HFFc6 (cell line): ENCODE results near the gene USP32. TPM values are rescaled to one million over a fixed set of nuclear protein-coding genes. Genes with fewer than 3 reads are reported as not detected.
"Not testable (repeated sequence)": the region's sequence is repeated elsewhere in the genome, so short reads cannot be mapped to it uniquely, and the experiment has no call there.

ENCODE experiments used
- DNase-seq: peaks from one replicate; pipeline ENCODE4 v3.0.0-alpha.2; 2018
- H3K27ac Mint-ChIP-seq: 2 replicates; pipeline ENCODE4 v1.8.0; 2020; ENCODE audit warnings: mild to moderate bottlenecking, mixed read lengths
- H3K27me3 Mint-ChIP-seq: 2 replicates; pipeline ENCODE4 v1.8.0; 2021; ENCODE audit warnings: mild to moderate bottlenecking, moderate library complexity, mixed read lengths; ENCODE audit not compliant: insufficient read depth
- H3K36me3 Mint-ChIP-seq: 2 replicates; pipeline ENCODE4 v1.8.0; 2021; ENCODE audit warnings: low read depth, mixed read lengths
- H3K4me1 Mint-ChIP-seq: 2 replicates; pipeline ENCODE4 v1.8.0; 2020; ENCODE audit warnings: low read depth, mixed read lengths
- H3K4me3 Mint-ChIP-seq: 2 replicates; pipeline ENCODE4 v1.8.0; 2020; ENCODE audit warnings: mild to moderate bottlenecking, moderate library complexity, mixed read lengths
- H3K9me3 Mint-ChIP-seq: 2 replicates; pipeline ENCODE4 v1.8.0; 2020; ENCODE audit warnings: mild to moderate bottlenecking, mixed read lengths
- CTCF ChIP-seq: fragments of 200-600 bp; sonication (generic); IDR thresholded peaks from 2 replicates; pipeline ENCODE4 v1.5.0; 2021; ENCODE audit warnings: antibody characterized with exemption, mild to moderate bottlenecking
- total RNA-seq, 6 experiments: library from RNA; stranded (reverse); fragmentation: NEBNext Ultra II Directional; extraction: Animal tissue kit (Norgen Biotek cat#: 25700); gene quantifications; 2 replicates in 1 of 6; 3 replicates in 5 of 6; pipeline ENCODE4 v1.2.3, GENCODE V29; 2021

USP32 gene
- total RNA-seq, 6 experiments from 2014 or later, result 46.7 to 57.3 (median 51.7) TPM

- Mint-ChIP-seq H3K4me1 (peaks cover 15% of the 10 kb centered on the region), H3K9me3 (no peaks in the 10 kb centered on the region), H3K27me3 (peaks cover 3% of the 10 kb centered on the region; the same call in 1 of the 2 replicates), H3K27ac (no peak overlapping the region), H3K4me3 (no peak overlapping the region), H3K36me3 (peaks cover 5% of the 10 kb centered on the region; the same call in 1 of the 2 replicates)
- no peak for TF ChIP-seq CTCF
- DNase-seq, result no peak
Measured at GRCh38 chr17:60335289-60335688, 56.6 kb downstream of the USP32 start.

- no peak for DNase-seq
- Mint-ChIP-seq H3K27ac (no peak overlapping the region), H3K4me1 (peaks cover 15% of the 10 kb centered on the region), H3K4me3 (no peak overlapping the region), H3K36me3 (peaks cover 5% of the 10 kb centered on the region; the same call in 1 of the 2 replicates), H3K27me3 (peaks cover 5% of the 10 kb centered on the region; the same call in 1 of the 2 replicates), H3K9me3 (no peaks in the 10 kb centered on the region)
- TF ChIP-seq CTCF, result no peak
Measured at GRCh38 chr17:60333628-60334031, 58.3 kb downstream of the USP32 start.

DNA sequence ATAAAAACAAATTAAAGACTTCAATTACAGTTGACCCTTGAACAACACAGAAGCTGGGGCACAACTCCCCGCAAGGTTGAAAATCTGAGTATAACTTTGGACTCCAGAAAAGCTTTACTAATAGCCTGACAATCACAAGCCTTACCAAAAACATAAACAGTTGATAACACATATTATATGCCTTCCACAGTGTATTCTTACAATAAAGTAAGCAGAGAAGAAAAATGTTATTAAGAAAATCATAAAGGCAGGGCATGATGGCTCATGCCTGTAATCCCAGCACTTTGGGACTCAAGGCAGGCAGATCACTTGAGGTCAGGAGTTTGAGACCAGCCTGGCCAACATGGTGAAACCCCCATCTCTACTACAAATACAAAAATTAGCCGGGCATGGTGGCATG, 58.9 kb downstream of the USP32 start:
- H3K9me3 Mint-ChIP-seq, H3K4me3 Mint-ChIP-seq, H3K27ac Mint-ChIP-seq, DNase-seq, H3K27me3 Mint-ChIP-seq, H3K36me3 Mint-ChIP-seq: not testable (repeated sequence)
- H3K4me1 Mint-ChIP-seq, result peaks cover 15% of the 10 kb centered on the region

DNA sequence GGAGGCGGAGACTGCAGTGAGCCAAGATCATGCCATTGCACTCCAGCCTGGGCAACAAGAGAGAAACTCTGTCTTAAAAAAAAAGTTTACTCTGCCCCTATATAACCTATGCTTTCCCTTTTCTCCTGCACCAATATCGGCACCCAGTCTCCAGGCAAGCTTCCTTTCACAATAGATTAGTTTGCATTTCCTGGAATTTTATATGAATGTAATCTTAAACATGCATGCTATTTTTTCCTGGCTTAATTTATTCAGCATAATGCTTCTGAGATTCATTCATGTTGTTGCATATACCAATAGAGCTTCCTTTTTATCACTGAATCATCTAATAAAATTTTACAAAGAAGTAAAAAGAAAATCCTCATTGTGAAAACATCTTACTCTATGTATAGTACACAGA, 59.4 kb downstream of the USP32 start:
- TF ChIP-seq CTCF, result no peak
- no peak overlapping the region for H3K4me3 Mint-ChIP-seq
- H3K27me3 Mint-ChIP-seq, result peaks cover 7% of the 10 kb centered on the region; the same call in 1 of the 2 replicates

DNA sequence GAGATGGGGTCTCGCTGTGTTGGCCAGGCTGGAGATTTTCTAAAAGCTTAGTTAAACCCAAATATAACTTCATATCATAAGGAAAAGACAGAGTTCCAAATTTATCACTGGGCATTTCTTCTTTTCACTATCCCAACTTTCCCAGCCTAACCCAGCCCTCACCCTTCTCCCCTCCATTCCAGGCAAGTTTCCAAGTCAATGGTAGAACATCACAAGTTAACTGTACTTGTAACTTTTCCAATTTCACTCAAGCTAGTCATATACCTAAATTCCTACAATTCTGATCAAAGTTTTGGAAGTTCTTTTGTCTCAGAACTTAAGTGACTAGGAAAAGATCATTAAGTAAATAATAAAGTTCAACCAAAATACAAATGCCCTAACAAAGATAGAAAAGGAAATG, 61.2 kb downstream of the USP32 start:
- Mint-ChIP-seq H3K4me1 (peaks cover 15% of the 10 kb centered on the region), H3K27ac (no peak overlapping the region; the same call in 1 of the 2 replicates), H3K4me3 (no peak overlapping the region), H3K36me3 (peaks cover 9% of the 10 kb centered on the region; the same call in 1 of the 2 replicates), H3K27me3 (peaks cover 6% of the 10 kb centered on the region; the same call in 1 of the 2 replicates), H3K9me3 (no peaks in the 10 kb centered on the region)
- TF ChIP-seq CTCF, result no peak
- DNase-seq, result no peak

More for the DNA sequence above, 59.4 kb downstream of the USP32 start:
- peaks cover 15% of the 10 kb centered on the region for H3K4me1 Mint-ChIP-seq
- H3K27ac Mint-ChIP-seq, result no peak overlapping the region
- no peak for DNase-seq
- no peaks in the 10 kb centered on the region for H3K9me3 Mint-ChIP-seq
- peaks cover 5% of the 10 kb centered on the region; the same call in 1 of the 2 replicates for H3K36me3 Mint-ChIP-seq

- peaks cover 6% of the 10 kb centered on the region; the same call in 1 of the 2 replicates for H3K27me3 Mint-ChIP-seq
- H3K4me1 Mint-ChIP-seq, result peaks cover 12% of the 10 kb centered on the region
- no peak overlapping the region for H3K4me3 Mint-ChIP-seq
- peaks cover 9% of the 10 kb centered on the region; the same call in 1 of the 2 replicates for H3K36me3 Mint-ChIP-seq
- no peak for TF ChIP-seq CTCF
- no peaks in the 10 kb centered on the region for H3K9me3 Mint-ChIP-seq
- DNase-seq, result no peak
- no peak overlapping the region for H3K27ac Mint-ChIP-seq
Measured at GRCh38 chr17:60328679-60329078, 63.3 kb downstream of the USP32 start.
